HepG2 (cell line): ENCODE data around the gene PDIA5. TPM values are rescaled to one million over a fixed set of nuclear protein-coding genes. Genes with fewer than 3 reads are reported as not detected.

Experiments
- FIP1L1 ChIP-seq: fragments of 200-400 bp; formaldehyde crosslinking; IDR thresholded peaks from 2 replicates; pipeline ENCODE4 v1.6.1; 2018; ENCODE audit warnings: low read depth, mild to moderate bottlenecking, low read length, moderate library complexity, borderline replicate concordance; ENCODE audit not compliant: insufficient read depth
- FUBP1 ChIP-seq: sonication (generic); formaldehyde crosslinking; IDR thresholded peaks from 2 replicates; pipeline ENCODE4 v1.5.1; 2020; ENCODE audit warnings: missing genetic modification reagents, mild to moderate bottlenecking, borderline replicate concordance
- KDM6A ChIP-seq: IDR thresholded peaks from 2 replicates; pipeline ENCODE4 v1.6.1; 2016; ENCODE audit warnings: low read depth
- MEF2D ChIP-seq: sonication (generic); formaldehyde crosslinking; IDR thresholded peaks from 2 replicates; pipeline ENCODE4 v1.5.1; 2020; ENCODE audit warnings: mild to moderate bottlenecking, missing genetic modification reagents
- NCOA1 ChIP-seq: sonication (generic); formaldehyde crosslinking; IDR thresholded peaks from 2 replicates; pipeline ENCODE4 v1.9.0; 2021; ENCODE audit warnings: missing genetic modification reagents
- NFAT5 ChIP-seq: sonication (generic); formaldehyde crosslinking; IDR thresholded peaks from 2 replicates; pipeline ENCODE4 v1.4.0; 2020; ENCODE audit warnings: missing genetic modification reagents
- RELA ChIP-seq: sonication (generic); formaldehyde crosslinking; IDR thresholded peaks from 2 replicates; pipeline ENCODE4 v1.4.0; 2020; ENCODE audit warnings: missing genetic modification reagents
- SMYD3 ChIP-seq: sonication (generic); formaldehyde crosslinking; IDR thresholded peaks from 2 replicates; pipeline ENCODE4 v1.8.1; 2023; ENCODE audit warnings: mild to moderate bottlenecking, missing genetic modification reagents
- SOX6 ChIP-seq, 2 experiments: fragments of 450-650 bp in 1 of 2; sonication (generic) in 1 of 2; formaldehyde crosslinking in 1 of 2; IDR thresholded peaks; 2 replicates each; pipeline versions ENCODE4 v1.4.0 to v1.6.1; 2017 to 2020; ENCODE audit warnings: antibody characterized with exemption in 1 of 2, mild to moderate bottlenecking in 1 of 2, missing genetic modification reagents in 1 of 2
- XBP1 ChIP-seq: sonication (generic); formaldehyde crosslinking; IDR thresholded peaks from 2 replicates; pipeline ENCODE4 v1.5.0; 2020; ENCODE audit warnings: missing genetic modification reagents
- ZFP62 ChIP-seq: sonication (generic); formaldehyde crosslinking; IDR thresholded peaks from 2 replicates; pipeline ENCODE4 v1.4.0; 2020; ENCODE audit warnings: missing genetic modification reagents
- ZMYM3 ChIP-seq: sonication (generic); formaldehyde crosslinking; IDR thresholded peaks from 2 replicates; pipeline ENCODE4 v1.5.1; 2020; ENCODE audit warnings: mild to moderate bottlenecking, missing genetic modification reagents
- ZNF124 ChIP-seq: sonication (generic); formaldehyde crosslinking; IDR thresholded peaks from 2 replicates; pipeline ENCODE4 v1.4.0; 2020; ENCODE audit warnings: missing genetic modification reagents
- ZNF138 ChIP-seq: sonication (generic); formaldehyde crosslinking; IDR thresholded peaks from 2 replicates; pipeline ENCODE4 v1.5.0; 2020; ENCODE audit warnings: mild to moderate bottlenecking, low read depth, missing genetic modification reagents
- ZNF20 ChIP-seq: sonication (generic); formaldehyde crosslinking; IDR thresholded peaks from 2 replicates; pipeline ENCODE4 v1.4.0; 2020; ENCODE audit warnings: mild to moderate bottlenecking, moderate library complexity, missing genetic modification reagents
- ZNF331 ChIP-seq: sonication (generic); formaldehyde crosslinking; IDR thresholded peaks from 2 replicates; pipeline ENCODE4 v1.4.0; 2020; ENCODE audit warnings: missing genetic modification reagents
- ZNF468 ChIP-seq: sonication (generic); formaldehyde crosslinking; IDR thresholded peaks from 2 replicates; pipeline ENCODE4 v1.8.0; 2022; ENCODE audit warnings: mild to moderate bottlenecking, moderate library complexity, missing genetic modification reagents
- ZNF597 ChIP-seq: sonication (generic); formaldehyde crosslinking; IDR thresholded peaks from 2 replicates; pipeline ENCODE4 v1.5.0; 2020; ENCODE audit warnings: missing genetic modification reagents
- ZNF614 ChIP-seq: IDR thresholded peaks from 2 replicates; pipeline ENCODE4 v1.6.1; 2018; ENCODE audit warnings: missing biosample characterization, missing genetic modification reagents, inconsistent platforms, borderline replicate concordance
- ZNF737 ChIP-seq: sonication (generic); formaldehyde crosslinking; IDR thresholded peaks from 2 replicates; pipeline ENCODE4 v1.5.0; 2020; ENCODE audit warnings: missing genetic modification reagents, mild to moderate bottlenecking, borderline replicate concordance
- ZSCAN21 ChIP-seq: sonication (generic); formaldehyde crosslinking; IDR thresholded peaks from 2 replicates; pipeline ENCODE4 v1.8.0; 2022; ENCODE audit warnings: mild to moderate bottlenecking, missing genetic modification reagents, moderate library complexity, borderline replicate concordance
- ZSCAN31 ChIP-seq: sonication (generic); formaldehyde crosslinking; IDR thresholded peaks from 2 replicates; pipeline ENCODE4 v1.5.0; 2020; ENCODE audit warnings: low read depth, mild to moderate bottlenecking, missing genetic modification reagents
- polyA plus RNA-seq, 8 experiments: library from polyadenylated mRNA; depleted of rRNA in 3 of 8; stranded (reverse) in 7 of 8; unstranded in 1 of 8; fragments of >200 nt; fragmentation: Illumina TruSeq in 4 of 8; extraction: Trizol in 4 of 8; gene quantifications; 2 replicates each; pipeline versions ENCODE4 v1.2.1 to v1.2.3, GENCODE V29; 2011 to 2016; ENCODE audit warnings: low read depth in 4 of 8, missing spikeins in 1 of 8, mixed read lengths in 1 of 8; ENCODE audit not compliant: insufficient read depth in 1 of 8
- total RNA-seq, 5 experiments: library from RNA; depleted of rRNA; stranded (reverse); fragments of >200 nt; fragmentation: Illumina TruSeq; extraction: Trizol; gene quantifications; 2 replicates each; pipeline ENCODE4 v1.2.3, GENCODE V29; 2016; ENCODE audit warnings: low read depth in 1 of 5

Gene PDIA5
- total and polyA plus RNA-seq, 2 of the 13 experiments (the other 11 are each of a cell fraction or from before 2014, with no cell fraction given): 51.3 to 74.3 TPM

- TF ChIP-seq FIP1L1: no peak
- TF ChIP-seq ZNF138 (CRISPR knock-in tag): no peak
- no peak for TF ChIP-seq ZNF737 (CRISPR knock-in tag)
- no peak for TF ChIP-seq FUBP1 (CRISPR knock-in tag)
- no peak for TF ChIP-seq ZSCAN21 (CRISPR knock-in tag)
- TF ChIP-seq MEF2D (CRISPR knock-in tag): no peak
- TF ChIP-seq ZNF468: no peak
- TF ChIP-seq ZFP62 (CRISPR knock-in tag): no peak
- TF ChIP-seq XBP1: no peak
- TF ChIP-seq ZNF124 (CRISPR knock-in tag): no peak
- TF ChIP-seq ZNF20 (CRISPR knock-in tag): no peak
- no peak for TF ChIP-seq ZSCAN31 (CRISPR knock-in tag)
- TF ChIP-seq ZMYM3 (CRISPR knock-in tag): no peak; the same call in 1 of the 2 replicates
- no peak for TF ChIP-seq KDM6A (CRISPR knock-in tag)
- no peak for TF ChIP-seq SMYD3 (CRISPR knock-in tag)
- TF ChIP-seq NCOA1 (CRISPR knock-in tag): 0 out of 2 replicates have a peak, but pooled peaks have one; percentile 14
- no peak for TF ChIP-seq ZNF331 (CRISPR knock-in tag)
- TF ChIP-seq RELA: no peak
- no peak for TF ChIP-seq ZNF614 (CRISPR knock-in tag)
- TF ChIP-seq SOX6 (IDR thresholded peaks at IDR 0.05): no peak
- TF ChIP-seq SOX6 (CRISPR knock-in tag; IDR thresholded peaks at IDR 0.05): 0 out of 2 replicates have a peak, but pooled peaks have one; percentile 11
- TF ChIP-seq NFAT5: 0 out of 2 replicates have a peak, but pooled peaks have one; percentile 6
- TF ChIP-seq ZNF597: no peak
Observed at GRCh38 chr3:123067689-123068600, 1.1 kb downstream of the PDIA5 start (continued).
